ELF-1 (cell line): ENCODE results near the gene DDAH1.

Experiments used
- DNase-seq: peaks from one replicate; pipeline ENCODE4 v3.0.0-alpha.2; 2016; ENCODE audit warnings: low read depth, low spot score

Gene DDAH1

DNA sequence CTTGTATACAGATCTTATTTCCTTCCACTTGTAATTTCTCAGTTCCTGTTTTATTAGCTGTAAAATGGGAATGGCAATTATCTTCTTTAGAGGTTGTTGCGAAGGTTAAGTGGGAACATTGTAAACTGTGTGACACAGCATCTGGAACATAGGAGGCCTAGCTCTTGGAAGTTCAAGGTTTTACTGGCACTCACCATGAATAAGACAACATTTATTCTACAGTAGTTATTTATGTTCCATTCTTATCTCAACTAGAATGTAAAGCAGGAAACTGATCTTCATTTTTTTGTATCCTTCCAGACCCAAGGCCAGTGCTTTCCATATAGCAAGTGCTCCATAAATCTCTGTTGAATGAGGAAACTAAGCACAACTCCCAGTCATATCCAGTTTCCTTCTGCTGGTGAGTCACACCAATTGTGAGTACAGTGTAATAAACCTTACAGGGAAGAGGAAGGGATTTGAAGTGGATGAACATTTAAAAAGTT lies 189.9 kb downstream of the DDAH1 start:
- no peak for DNase-seq

DNA sequence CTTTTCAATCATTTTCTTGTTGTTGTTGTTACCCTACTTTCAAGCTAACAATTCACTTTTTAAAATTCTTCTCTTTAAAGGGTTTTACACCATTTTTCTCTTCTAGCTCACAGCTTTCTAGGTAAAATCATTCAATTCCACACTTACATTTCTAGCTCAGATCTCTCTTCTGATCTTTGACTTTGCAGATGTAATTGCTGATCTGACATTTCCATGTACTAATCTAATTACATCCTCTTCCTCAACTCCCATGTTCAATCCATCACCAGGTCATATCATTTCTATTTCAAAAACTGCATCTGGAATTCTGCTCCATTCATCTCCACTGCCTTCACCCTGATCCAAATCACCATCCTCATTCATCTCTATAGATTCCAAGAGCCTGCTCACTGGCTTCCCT lies 191.6 kb downstream of the DDAH1 start:
- no peak for DNase-seq

DNA sequence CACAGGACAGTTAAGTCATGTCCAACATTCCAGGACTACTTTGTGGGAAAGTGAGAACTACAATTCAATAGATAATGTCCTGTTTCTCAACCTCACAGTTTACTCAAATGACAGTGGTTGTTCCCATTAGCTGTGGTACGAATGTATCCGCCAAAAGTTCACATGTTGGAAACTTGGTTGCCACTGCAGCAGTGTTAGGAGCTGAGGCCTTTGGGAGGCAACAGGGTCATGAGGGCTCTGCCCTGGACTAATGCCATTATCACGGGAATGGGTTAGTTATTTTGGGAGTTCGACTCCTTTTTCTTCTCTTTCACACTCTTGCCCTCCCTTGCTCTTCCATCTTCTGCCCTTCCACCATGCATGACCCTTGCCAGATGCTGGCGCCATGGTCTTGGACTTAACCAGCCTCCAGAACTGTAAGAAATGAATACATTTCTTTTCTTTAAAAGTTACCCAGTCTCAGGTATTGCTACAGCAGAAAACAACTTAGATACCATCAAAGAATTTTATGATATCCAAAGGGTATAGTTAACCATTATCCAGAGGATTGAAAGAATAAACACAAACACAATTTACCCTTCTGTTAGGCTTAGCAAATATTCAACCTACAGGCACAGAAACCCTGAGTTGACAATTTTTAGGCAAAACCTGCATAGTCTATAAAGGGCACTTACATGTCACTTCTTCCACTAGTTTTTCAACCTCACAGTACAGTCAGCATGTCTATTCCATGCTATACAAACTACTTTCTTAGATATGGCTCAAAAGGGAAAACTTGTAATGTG lies 196.0 kb downstream of the DDAH1 start:
- DNase-seq = no peak
